CD4-positive, alpha-beta T cell treated with Interleukin-4 for 1 hour (primary cell): Measurements from ENCODE around the gene C20orf96.
"Not testable (repeated sequence)": the region's sequence is repeated elsewhere in the genome, so short reads cannot be mapped to it uniquely, and the experiment has no call there.

Experiments
- DNase-seq, 2 donors: peaks; one replicate each; pipeline ENCODE4 v3.0.0-alpha.2; 2020 to 2022

Gene C20orf96, protein sequence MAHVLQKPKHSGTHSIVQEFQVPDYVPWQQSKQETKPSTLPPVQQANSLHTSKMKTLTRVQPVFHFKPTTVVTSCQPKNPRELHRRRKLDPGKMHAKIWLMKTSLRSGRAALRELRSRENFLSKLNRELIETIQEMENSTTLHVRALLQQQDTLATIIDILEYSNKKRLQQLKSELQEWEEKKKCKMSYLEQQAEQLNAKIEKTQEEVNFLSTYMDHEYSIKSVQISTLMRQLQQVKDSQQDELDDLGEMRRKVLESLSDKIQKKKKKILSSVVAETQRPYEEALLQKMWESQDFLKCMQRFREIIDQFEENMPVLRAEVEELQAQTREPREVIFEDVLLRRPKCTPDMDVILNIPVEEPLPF

DNA sequence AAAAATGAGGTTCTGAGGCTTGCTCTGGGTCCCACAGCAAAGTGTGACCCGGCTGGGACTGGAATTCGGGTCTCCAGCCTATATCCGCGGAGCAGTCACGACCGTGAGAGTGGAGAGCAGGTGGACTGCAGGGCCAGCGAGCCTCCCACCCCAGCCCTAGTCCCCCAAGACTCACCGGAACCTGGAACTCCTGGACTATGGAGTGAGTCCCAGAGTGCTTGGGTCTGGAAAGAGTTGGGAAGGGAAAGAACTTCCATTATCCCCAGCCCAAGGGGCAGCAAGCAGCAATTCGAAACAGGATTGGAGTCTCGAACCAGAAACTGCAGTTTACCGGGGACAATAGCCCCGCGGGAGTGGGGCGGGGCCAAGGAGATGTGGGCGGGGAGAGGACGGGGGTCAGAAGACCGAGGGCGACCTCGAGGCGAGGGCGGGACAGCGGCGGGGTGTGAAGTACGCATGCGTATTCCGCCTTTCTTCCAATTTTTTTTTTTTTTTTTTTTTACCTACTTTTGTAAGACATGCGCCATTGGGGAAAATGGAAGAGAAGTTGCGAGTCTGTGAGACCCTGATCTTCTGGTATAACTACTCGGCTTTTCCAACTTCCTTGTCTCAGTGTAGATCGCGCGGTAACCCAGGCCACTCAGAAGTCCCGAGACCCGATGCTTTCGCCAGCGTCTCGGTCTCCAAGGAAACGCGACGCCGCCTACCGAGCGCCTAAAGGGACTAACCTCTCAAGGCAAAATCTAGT lies at the start of gene C20orf96:
Gene C20orf96 (minus strand): TSS at position 667 of the 748 bp plus-strand sequence. CDS start 140 bp downstream, at position 527.
- DNase-seq: peak; percentile 88 to 91

DNA sequence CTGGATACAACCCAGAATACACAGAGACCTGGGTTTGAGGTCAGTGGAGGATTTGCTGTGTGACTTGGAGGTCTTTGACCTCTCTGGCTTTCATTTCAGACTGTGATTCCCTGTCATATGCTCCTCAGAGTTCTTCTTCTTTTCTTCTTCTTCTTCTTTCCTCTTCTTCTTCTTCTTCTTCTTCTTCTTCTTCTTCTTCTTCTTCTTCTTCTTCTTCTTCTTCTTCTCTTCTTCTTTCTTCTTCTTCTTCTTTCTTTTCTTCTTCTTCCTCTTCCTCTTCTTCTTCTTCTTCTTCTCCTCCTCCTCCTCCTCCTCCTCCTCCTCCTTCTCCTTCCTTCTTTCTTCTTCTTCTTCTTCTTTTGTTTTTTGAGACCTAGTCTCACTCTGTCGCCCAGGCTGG lies 45.5 kb upstream of the C20orf96 start:
- DNase-seq: not testable (repeated sequence)

DNA sequence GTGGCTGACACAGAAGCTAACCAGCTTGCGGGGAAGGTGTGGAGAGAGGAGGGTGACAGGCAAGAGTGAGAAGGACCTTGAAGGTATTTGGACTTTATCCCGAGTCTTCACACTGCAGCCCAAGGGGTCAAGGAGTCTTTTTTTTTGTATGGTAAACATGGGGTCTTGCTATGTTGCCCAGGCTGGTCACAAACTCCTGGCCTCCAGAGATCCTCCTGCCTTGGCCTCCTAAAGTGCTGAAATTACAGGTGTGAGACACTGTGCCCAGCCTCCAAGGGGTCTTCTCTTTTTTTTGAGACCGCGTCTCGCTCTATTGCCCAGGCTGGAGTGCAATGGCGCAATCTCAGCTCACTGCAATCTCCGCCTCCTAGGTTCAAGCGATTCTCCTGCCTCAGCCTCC lies 44.0 kb upstream of the C20orf96 start:
- DNase-seq: no peak

DNA sequence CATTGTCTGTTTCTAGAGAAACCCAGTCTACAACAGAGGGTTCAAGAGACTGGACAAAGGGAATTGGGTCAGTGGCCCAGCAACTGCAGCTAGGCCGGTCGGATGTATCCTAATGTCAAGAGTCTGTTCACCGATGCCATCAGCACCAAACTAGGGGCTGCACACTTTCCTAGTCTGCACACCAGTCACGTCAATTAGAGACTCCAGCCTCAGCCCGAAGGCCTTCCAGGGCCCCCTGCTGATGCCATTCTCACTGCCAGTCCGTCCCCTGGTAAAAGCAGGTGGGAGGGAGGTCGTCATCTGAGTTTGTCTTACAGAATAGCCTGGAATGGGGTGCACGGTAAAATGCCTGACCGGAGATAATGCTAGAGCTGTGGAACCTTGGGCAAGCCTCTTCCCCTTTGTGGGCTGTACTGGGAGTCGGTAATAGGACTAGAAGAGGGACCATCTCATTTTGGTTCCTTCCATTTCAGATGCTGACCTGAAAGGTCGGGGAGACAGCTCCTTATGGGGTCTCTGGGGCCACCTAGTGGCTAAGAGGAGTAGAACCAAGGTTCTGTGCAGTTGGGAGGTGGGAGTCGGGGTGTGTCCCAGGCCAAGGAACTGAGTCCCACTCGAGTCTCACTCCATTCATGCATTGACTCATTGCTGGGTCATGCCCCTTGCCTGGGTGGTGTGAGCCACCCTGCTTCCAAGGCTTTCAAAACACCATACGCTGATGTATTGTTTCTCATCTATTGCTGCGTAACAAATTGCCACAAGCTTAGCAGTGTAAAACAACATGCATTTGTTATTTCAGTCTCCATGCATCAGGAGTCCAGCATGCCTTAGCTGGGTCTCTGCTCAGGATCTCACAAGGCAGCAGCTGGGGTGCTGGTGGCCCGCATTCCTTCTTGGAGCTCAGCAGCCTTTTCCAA lies 39.9 kb upstream of the C20orf96 start:
- peak; percentile 77 to 78 for DNase-seq

DNA sequence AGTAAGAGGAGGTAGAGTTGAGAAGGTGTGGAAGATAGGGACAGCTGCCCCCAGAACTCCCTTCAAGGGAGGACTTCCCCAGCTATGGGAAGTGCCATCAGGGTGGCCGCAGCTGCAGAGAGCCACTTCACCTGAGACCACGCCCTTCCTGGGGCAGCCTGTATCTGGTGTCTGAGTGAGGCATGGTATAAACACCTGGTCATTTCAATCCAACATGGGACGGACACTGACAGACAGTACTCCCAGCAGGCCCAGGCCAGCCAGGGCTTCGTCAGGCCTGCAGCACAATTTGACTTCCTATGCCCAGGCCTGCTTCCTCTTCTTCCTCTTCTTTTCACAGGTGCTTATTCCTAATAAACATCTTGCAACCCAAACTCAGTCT lies 39.3 kb upstream of the C20orf96 start:
- DNase-seq: no peak

DNA sequence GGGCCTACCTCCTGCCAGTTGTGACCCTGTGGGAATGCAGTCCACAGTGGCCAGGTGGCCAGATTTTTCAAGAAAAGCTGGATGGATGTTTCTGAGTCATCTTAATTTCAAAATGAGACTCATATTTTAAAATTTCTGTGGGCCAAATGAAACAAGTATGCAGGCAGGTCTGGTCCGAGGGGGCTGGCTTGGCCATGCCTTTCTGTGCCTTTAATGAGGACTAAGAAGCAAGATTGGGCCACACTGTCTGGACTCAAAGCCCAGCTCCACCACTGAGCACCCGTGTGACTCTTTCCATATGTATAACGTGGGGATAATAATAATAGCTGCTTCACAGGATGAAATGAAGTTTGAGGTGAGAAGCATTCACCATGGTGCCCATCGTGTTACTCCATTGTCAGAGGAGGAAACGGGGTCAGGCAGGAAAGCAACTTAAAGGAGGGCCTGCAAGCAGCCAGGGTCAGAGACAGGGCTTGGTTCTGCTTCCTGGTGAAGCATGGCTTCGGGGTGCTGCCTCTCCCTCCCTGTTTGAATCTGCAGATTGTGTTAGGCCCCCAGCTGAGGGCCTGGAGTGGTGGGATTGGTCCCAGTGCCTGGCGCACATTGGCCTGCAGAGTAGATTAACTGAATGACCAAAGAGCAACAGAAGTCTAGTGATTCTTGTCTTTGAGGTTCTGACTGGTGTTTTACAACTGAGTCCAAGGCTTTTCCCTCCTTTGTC lies 38.6 kb upstream of the C20orf96 start:
- no peak for DNase-seq

DNA sequence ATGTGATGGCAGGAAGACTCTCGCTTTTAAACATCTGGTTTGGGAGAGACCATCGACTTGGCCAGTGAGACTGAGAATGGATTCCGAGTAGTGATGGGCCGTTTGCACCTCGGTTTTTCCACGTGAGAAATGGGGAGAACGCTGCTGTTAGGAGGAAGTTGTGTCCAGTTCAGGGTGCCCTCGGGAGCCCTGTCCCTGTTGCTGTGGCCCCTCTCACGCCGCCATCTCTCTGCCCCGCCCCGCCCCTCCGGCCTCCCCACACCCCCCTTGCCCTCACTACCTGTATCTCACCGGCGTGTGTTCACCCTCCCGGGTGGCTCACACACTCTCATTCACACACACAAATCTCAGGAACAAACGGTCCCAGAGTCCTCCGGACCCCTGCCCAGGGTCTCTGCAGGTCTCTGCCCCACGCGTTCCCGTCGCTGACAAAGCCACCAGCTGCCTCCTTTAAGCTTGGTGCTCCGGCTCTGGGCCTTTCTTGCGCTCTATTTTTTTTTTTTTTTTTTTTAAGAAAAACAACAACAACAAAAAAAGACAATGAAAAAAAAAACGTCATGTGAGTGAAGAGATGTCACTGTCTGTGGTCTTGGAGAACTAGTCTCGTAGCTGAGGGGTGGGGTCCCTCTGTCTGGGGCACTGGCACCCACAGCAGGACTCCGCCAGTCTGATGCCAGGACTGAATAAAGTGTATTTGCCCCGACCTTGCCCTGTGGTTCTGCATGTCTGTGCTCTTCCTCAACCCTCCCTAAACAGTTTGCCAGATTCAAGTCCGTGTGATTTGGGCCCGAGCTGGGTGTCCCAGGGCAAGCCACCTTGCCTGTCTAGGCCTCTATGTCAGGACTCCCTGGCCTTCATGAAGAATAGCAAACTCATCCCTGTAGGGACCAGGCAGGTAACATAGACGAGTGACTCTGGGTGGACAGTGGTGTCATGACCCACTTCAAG lies 37.8 kb upstream of the C20orf96 start:
- no peak for DNase-seq

DNA sequence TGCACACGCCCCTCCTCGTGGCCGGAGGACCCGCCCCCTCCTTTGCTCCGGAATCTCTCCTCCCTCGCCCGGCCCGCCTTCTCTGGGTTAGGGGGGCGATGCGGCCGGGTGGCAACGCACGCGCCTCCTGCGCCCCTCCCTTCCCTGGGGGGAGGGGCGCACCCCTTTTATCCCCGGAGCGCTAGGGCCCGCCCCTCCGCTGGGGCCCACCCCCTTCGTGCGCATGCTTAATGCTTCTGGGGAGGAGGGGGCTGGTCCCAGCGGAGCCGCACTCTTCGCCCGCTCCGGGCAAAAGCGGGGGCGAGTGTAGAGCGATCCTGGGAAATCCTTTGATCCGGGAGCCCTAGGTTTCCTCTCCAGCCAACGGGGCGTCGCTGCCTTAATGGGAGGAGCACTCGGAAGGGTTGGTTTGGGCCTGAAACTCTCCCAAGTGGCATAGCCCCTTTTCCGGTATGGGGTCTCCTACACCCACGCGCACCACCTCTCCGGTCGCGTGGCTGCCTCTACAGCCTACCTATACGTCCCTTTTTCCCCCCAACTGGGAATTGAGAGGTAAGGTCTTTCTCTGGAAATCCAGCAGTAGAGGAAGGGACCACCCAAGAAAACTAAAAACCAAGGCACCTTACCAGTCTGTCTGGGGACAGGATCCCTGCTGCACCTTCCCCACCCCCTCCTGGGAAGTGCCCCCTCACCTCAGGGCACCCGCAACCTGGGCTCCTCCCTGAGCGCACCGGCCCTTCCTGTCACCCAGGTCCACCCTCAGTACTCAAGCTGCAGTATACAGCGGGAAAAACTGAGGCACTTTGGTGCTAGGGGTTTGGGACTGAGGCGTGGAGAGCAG lies 36.9 kb upstream of the C20orf96 start:
- DNase-seq: peak; percentile 80 to 82

DNA sequence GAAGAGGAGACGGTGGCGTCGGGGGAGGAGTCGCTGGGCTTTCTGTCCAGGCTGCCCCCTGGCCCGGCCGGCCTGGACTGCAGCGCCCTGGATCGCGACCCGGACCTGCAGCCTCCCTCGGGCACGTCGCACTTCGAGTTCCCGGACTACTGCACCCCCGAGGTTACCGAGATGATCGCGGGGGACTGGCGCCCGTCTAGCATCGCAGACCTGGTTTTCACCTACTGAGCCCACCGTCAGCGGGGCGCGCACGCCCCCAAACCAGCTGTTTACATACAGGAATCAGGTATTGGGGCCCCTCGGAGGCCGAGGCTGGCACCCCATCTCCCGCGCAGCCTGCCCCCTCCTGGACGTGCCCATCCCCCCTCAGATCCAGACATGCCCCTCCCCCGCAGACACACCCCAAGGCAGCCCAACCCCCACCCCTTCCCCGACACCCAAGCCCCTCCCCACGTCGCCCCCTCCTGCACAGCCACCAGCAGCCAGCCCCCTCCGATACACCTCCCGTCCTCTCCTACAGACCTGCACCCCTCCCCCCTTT lies 36.2 kb upstream of the C20orf96 start:
- DNase-seq: no peak

DNA sequence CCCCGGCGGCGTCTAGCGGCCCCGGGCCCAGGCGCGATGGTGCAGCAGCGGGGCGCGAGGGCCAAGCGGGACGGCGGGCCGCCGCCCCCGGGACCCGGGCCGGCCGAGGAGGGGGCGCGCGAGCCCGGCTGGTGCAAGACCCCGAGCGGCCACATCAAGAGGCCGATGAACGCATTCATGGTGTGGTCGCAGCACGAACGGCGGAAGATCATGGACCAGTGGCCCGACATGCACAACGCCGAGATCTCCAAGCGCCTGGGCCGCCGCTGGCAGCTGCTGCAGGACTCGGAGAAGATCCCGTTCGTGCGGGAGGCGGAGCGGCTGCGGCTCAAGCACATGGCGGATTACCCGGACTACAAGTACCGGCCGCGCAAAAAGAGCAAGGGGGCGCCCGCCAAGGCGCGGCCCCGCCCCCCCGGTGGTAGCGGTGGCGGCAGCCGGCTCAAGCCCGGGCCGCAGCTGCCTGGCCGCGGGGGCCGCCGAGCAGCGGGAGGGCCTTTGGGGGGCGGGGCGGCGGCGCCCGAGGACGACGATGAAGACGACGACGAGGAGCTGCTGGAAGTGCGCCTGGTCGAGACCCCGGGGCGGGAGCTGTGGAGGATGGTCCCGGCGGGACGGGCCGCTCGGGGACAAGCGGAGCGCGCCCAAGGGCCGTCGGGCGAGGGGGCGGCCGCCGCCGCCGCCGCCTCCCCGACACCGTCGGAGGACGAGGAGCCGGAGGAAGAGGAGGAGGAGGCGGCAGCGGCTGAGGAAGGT lies 35.5 kb upstream of the C20orf96 start:
- DNase-seq: peak; percentile 36 to 48

DNA sequence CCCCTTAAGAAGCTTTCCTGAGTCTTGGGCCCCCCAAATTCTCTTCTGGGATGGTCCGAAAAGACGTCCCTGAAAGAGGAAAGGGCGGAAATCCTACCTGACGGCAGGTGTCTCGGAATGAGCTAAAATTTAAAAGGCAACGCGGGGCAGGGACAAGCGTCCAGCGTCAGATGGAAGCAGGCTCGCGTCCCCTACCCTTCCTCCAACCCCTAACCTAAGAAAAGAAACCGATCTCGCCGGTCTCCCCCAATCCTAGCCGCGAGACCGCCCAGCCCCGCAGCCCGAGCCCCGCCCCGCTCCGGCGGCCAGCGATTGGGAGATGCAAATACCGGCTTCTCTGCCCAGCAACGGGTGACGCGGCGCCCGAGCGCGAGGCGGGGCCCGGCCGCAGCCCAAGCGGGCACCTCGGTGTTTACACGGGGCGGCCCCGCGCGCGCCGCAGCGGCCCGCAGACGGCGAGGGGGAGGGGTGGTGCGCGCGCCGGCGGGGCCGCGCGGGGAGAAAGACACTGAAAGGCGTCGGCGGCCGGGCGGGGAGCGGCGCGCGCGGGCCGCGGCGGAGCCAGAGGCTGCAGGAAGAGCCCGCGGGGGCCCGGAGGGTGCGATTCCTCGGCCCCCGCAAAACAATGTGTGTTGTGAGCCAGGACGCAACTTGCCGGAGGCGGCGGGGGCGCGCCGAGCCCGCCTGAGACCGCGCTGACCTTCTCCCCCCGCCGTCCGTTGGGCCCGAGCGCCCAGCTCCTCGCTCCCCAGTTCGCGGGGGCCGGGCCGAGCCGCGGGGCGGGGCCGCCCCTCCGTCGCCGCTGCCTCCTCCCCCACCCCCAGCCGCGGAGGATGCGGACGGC lies 34.7 kb upstream of the C20orf96 start, which contains the start of gene SOX12:
Gene SOX12 (plus strand): TSS at position 508 of the 844 bp plus-strand sequence. CDS start 373 bp downstream, outside the sequence.
- DNase-seq: peak; percentile 94 to 95

DNA sequence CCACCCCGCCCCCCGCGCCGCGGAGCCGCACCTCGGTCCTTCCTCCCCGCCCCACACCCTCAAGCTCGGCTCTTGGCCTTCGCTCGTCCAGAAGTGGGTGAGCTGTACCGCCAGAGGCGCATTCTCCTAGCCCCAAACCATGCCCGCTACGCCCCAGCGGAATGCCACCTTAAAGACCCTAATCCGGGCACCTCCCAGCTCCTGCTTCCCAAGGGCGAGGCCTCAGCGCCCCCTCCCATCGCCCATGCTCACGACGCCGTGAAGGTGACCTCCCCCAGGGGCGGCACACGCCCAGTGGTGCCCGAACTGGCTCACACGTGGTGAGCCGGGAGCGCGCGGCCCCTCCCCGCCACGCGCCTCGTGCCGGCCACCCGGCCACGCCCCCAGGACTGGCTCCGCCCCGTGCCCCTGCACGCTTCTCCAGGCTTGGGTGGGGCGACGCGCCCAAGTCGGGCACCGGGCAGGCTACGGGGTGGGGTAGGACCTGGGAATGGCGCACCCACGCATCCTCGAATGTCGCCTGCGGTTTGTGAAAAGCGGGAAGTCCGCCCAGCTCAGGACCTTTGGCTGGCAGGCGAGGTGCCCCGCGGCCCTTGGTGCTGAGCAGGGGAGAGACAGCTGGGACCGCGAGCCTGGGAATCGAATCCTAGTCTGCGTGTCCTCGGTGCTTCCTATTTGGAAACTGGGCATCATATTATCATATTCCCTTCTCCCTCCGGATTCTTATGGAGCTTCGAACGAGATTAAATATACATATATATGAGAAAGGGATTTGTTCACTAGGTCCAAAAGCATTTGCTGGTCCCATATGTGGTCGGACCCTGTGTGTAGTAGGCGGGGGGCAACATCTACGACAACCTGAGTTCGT lies 33.9 kb upstream of the C20orf96 start:
- peak; percentile 86 to 89 for DNase-seq

DNA sequence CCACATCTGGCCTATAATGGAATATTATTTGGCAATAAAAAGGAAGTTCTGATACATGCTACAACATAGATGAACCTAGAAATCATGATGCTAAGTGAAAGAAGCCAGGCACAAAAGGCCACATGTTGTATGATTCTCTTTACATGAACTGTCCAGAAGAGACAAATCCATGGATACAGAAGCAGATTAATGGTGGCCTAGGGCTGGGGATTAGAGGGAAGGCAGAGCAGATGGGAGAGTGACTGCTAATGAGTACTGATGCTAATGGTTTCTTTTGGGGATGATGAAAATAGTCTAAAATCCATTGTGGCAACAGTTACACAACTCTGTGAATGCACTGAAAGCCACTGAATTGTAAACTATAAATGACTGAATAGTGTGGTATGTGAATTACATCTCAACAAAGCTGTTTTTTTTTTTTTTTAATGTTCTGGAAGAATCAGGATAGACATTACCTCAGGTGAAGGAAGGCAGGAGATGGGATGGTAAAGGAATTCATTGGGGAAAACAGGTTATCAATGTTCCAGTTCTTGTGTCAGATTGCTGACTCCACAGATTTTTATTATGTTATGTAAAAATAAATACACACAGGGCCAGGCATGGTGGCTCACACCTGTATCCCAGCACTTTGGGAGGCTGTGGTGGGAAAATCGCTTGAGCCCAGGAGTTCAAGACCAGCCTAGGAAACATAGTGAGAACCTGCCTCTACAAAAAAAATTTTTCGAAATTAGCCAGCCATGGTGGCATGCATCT lies 25.9 kb upstream of the C20orf96 start:
- no peak for DNase-seq

DNA sequence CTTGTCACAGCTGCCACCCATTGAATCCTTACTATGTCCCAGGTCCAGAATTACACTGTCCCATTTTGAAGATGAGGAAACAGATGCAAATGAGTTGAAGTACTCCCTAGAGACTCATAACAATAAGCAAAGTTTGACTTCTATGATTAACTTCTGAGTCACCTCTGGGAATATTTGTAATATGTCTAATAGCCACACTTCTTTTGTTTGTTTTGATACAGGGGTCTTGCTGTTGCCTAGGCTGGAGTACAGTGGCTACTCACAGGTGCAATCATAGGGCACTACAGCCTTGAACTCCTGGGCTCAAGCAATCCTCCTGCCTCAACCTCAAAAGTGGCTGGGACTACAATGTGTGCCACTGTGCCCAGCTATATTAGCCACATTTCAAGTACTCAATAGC lies 23.4 kb upstream of the C20orf96 start:
- no peak for DNase-seq

DNA sequence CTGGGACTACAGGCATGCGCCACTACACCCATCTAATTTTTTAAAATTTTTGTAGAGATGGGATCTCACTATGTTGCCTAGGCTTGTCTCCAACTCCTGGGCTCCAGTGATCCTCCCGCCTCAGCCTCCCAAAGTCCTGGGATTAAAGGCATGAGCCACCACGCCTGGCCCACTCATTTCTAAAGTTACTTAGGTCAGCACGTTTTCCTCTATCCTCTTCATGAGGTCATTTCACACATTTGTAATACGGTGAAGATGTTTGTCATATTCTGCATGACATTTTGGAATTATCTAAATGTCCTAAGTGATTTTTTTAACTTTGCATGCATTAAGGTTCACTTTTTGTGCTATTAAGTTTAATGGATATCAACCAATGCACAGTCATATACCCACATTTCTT lies 22.9 kb upstream of the C20orf96 start:
- no peak for DNase-seq

DNA sequence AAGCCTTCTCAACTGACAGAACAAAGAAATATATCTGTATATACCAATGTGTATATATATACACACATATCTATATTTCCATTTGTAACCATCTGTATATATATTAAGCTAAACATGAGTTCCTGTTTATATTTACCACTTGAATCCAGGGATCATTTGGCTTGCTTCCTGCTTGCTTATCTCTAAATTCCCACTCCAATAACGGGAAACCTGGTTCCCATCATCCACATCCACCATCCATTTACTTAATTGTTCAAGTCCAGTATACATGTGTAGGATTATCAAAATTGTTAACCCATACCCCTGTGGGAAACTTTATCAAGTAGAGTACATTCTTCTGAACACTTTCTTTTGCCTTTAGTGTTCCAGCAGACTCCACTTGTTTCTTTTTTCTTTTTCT lies 22.3 kb upstream of the C20orf96 start:
- no peak for DNase-seq
